ENCODE measurements around the gene C16orf46. TPM values are rescaled to one million over a fixed set of nuclear protein-coding genes. Genes with fewer than 3 reads are reported as not detected.

C16orf46 gene
- total and polyA plus RNA-seq, 2 of the 13 experiments (the other 11 are each of a cell fraction or from before 2014, with no cell fraction given) = 0.38 to 0.55 TPM

DNA sequence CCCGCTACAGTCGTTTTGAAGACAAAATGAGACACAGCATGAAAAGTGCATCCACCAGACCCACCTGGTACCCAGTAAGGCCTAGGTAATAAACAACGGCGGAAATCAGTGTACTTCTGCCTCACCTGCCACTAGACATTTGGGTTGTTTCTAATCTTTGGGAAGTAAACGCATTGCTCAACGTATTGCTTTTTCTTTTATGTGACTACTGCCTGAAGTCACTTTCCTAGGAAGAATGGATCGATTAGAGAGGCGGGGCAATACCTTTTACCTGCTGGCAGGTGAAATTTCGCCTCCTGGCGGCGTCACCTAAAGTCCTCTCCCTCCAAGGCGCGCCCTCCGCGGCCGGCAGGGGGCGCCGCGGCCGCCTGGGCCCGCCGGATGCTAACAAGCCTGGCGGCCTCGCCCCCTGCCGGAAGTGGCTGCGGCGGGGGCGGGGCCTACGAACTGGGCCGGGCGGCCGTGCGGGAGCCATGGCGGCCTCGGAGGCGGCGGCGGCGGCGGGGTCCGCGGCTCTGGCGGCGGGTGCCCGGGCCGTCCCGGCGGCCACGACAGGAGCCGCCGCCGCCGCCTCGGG lies 41.6 kb downstream of the C16orf46 start, which contains the start of gene ATMIN (continued):
- TF ChIP-seq CREBL2 (CRISPR knock-in tag; IDR thresholded peaks at IDR 0.05; ENCODE audit: borderline replicate concordance) (no peak), ZFX (CRISPR knock-in tag; IDR thresholded peaks at IDR 0.05; ENCODE audit: low read depth) (peak; percentile 47; the same call in 1 of the 2 replicates), BATF2 (CRISPR knock-in tag; IDR thresholded peaks at IDR 0.05) (no peak), AGO2 (optimal IDR thresholded peaks at IDR 0.05; ENCODE audit: low read depth, low read length) (no peak), HOXD1 (CRISPR knock-in tag; IDR thresholded peaks at IDR 0.05) (no peak), GFI1 (CRISPR knock-in tag; IDR thresholded peaks at IDR 0.05; ENCODE audit: borderline replicate concordance) (no peak), CREB1 (IDR thresholded peaks at IDR 0.05) (no peak), CREB1 (CRISPR knock-in tag; IDR thresholded peaks at IDR 0.05) (no peak), CHD4 (IDR thresholded peaks at IDR 0.05; ENCODE audit: borderline replicate concordance, low read length) (0 out of 2 replicates have a peak, but pooled peaks have one; percentile 67), GATAD1 (CRISPR knock-in tag; IDR thresholded peaks at IDR 0.05) (peak; percentile 40), ZSCAN29 (CRISPR knock-in tag; conservative IDR thresholded peaks at IDR 0.05) (no peak), IKZF1 (IDR thresholded peaks at IDR 0.05) (no peak), SMAD9 (CRISPR knock-in tag; IDR thresholded peaks at IDR 0.05) (no peak), NCOA5 (CRISPR knock-in tag; IDR thresholded peaks at IDR 0.05) (no peak), NBN (conservative IDR thresholded peaks at IDR 0.05) (no peak), SOX6 (IDR thresholded peaks at IDR 0.05) (no peak), SOX6 (CRISPR knock-in tag; IDR thresholded peaks at IDR 0.05) (peak; percentile 50; the same call in 1 of the 2 replicates), ZNF841 (CRISPR knock-in tag; IDR thresholded peaks at IDR 0.05; ENCODE audit: borderline replicate concordance) (no peak), RBM22 (optimal IDR thresholded peaks at IDR 0.05; ENCODE audit: low read length) (no peak), BCL6 (CRISPR knock-in tag; IDR thresholded peaks at IDR 0.05) (no peak), ZBTB38 (CRISPR knock-in tag; IDR thresholded peaks at IDR 0.05) (no peak), TBP (CRISPR knock-in tag; IDR thresholded peaks at IDR 0.05) (no peak), IKZF4 (CRISPR knock-in tag; IDR thresholded peaks at IDR 0.05; ENCODE audit: borderline replicate concordance, low read depth, not compliant biosample characterization) (no peak)
- TF ChIP-seq, protein P1, sequence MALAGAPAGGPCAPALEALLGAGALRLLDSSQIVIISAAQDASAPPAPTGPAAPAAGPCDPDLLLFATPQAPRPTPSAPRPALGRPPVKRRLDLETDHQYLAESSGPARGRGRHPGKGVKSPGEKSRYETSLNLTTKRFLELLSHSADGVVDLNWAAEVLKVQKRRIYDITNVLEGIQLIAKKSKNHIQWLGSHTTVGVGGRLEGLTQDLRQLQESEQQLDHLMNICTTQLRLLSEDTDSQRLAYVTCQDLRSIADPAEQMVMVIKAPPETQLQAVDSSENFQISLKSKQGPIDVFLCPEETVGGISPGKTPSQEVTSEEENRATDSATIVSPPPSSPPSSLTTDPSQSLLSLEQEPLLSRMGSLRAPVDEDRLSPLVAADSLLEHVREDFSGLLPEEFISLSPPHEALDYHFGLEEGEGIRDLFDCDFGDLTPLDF (CRISPR knock-in tag; IDR thresholded peaks at IDR 0.05) = no peak
- TF ChIP-seq, protein P2, sequence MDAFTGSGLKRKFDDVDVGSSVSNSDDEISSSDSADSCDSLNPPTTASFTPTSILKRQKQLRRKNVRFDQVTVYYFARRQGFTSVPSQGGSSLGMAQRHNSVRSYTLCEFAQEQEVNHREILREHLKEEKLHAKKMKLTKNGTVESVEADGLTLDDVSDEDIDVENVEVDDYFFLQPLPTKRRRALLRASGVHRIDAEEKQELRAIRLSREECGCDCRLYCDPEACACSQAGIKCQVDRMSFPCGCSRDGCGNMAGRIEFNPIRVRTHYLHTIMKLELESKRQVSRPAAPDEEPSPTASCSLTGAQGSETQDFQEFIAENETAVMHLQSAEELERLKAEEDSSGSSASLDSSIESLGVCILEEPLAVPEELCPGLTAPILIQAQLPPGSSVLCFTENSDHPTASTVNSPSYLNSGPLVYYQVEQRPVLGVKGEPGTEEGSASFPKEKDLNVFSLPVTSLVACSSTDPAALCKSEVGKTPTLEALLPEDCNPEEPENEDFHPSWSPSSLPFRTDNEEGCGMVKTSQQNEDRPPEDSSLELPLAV (CRISPR knock-in tag; conservative IDR thresholded peaks at IDR 0.05; ENCODE audit: low read depth) = no peak
- TF ChIP-seq, protein P3, sequence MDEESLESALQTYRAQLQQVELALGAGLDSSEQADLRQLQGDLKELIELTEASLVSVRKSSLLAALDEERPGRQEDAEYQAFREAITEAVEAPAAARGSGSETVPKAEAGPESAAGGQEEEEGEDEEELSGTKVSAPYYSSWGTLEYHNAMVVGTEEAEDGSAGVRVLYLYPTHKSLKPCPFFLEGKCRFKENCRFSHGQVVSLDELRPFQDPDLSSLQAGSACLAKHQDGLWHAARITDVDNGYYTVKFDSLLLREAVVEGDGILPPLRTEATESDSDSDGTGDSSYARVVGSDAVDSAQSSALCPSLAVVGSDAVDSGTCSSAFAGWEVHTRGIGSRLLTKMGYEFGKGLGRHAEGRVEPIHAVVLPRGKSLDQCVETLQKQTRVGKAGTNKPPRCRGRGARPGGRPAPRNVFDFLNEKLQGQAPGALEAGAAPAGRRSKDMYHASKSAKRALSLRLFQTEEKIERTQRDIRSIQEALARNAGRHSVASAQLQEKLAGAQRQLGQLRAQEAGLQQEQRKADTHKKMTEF (CRISPR knock-in tag; IDR thresholded peaks at IDR 0.05) = peak; percentile 63
- TF ChIP-seq, protein P4, sequence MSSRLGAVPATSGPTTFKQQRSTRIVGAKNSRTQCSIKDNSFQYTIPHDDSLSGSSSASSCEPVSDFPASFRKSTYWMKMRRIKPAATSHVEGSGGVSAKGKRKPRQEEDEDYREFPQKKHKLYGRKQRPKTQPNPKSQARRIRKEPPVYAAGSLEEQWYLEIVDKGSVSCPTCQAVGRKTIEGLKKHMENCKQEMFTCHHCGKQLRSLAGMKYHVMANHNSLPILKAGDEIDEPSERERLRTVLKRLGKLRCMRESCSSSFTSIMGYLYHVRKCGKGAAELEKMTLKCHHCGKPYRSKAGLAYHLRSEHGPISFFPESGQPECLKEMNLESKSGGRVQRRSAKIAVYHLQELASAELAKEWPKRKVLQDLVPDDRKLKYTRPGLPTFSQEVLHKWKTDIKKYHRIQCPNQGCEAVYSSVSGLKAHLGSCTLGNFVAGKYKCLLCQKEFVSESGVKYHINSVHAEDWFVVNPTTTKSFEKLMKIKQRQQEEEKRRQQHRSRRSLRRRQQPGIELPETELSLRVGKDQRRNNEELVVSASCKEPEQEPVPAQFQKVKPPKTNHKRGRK (CRISPR knock-in tag; IDR thresholded peaks at IDR 0.05) = no peak

Data from HepG2 (cell line).